Measurements from ENCODE around the gene CPED1.

CPED1 gene

DNA sequence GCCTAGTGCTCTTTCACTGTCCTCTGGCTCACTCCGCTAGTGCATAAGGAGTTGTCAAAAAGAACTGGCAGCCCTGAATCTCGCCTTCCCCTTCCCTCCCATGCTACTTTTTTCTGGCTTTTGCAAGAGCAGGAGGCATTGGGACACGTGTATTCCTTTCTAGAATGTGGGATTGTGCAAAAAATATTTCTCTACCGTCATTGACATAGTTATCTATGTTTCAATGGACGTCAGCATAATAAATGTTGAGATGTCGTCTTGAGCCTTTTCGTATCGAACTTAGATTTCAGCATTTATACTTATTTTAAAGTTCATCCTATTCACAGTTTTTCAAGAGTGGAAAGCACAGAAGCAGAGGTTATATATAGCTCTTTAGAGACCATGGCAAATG, 37.2 kb upstream of the CPED1 start:
- no peak for ATAC-seq
- TF ChIP-seq SNAI2 (CRISPR knock-in tag; IDR thresholded peaks at IDR 0.05), result no peak
- no peak for TF ChIP-seq CSDC2 (CRISPR knock-in tag; IDR thresholded peaks at IDR 0.05)
- TF ChIP-seq, protein P1, sequence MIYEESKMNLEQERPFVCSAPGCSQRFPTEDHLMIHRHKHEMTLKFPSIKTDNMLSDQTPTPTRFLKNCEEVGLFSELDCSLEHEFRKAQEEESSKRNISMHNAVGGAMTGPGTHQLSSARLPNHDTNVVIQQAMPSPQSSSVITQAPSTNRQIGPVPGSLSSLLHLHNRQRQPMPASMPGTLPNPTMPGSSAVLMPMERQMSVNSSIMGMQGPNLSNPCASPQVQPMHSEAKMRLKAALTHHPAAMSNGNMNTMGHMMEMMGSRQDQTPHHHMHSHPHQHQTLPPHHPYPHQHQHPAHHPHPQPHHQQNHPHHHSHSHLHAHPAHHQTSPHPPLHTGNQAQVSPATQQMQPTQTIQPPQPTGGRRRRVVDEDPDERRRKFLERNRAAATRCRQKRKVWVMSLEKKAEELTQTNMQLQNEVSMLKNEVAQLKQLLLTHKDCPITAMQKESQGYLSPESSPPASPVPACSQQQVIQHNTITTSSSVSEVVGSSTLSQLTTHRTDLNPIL (CRISPR knock-in tag; IDR thresholded peaks at IDR 0.05; ENCODE audit: low read depth), result no peak
- TF ChIP-seq ZNF8 (CRISPR knock-in tag; IDR thresholded peaks at IDR 0.05), result no peak
- no peak for TF ChIP-seq ZFP3 (CRISPR knock-in tag; IDR thresholded peaks at IDR 0.05)
- TF ChIP-seq TCF4 (CRISPR knock-in tag; IDR thresholded peaks at IDR 0.05; ENCODE audit: borderline replicate concordance), result no peak
- TF ChIP-seq ARNTL (CRISPR knock-in tag; IDR thresholded peaks at IDR 0.05; ENCODE audit: borderline replicate concordance, low read depth), result no peak
- TF ChIP-seq POU6F1 (CRISPR knock-in tag; IDR thresholded peaks at IDR 0.05; ENCODE audit: borderline replicate concordance, low read depth), result no peak
- TF ChIP-seq PPARA (CRISPR knock-in tag; IDR thresholded peaks at IDR 0.05; ENCODE audit: borderline replicate concordance), result no peak
- no peak for TF ChIP-seq TSHZ2 (CRISPR knock-in tag; IDR thresholded peaks at IDR 0.05)
- no peak for TF ChIP-seq GLIS3 (CRISPR knock-in tag; IDR thresholded peaks at IDR 0.05)
- no peak for TF ChIP-seq ESRRG (CRISPR knock-in tag; IDR thresholded peaks at IDR 0.05)
- TF ChIP-seq ZNF565 (CRISPR knock-in tag; conservative IDR thresholded peaks at IDR 0.05; ENCODE audit: low read depth), result no peak
- no peak for TF ChIP-seq ZNF70 (CRISPR knock-in tag; IDR thresholded peaks at IDR 0.05)

DNA sequence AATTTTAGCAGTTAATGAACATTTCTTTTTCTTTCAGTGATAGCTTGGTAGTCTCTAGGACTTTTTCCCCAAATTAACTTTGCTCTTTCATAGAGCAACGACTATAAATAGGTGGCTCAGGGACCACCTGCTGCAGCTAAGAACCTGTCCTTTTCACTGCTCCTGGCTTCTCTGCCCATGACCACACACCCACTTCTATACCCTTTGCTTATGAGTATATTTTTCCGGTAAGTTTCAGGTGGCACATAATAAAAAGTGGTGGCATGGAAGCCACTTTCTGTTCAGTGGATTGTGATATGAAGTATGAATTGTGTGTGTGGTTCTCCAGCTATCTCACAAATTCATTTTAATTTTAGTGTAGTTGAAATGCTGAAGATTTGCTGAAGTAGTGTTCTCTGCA, 36.7 kb upstream of the CPED1 start:
- no peak for TF ChIP-seq ZNF565 (CRISPR knock-in tag; conservative IDR thresholded peaks at IDR 0.05; ENCODE audit: low read depth)
- TF ChIP-seq CSRNP3 (CRISPR knock-in tag; IDR thresholded peaks at IDR 0.05), result no peak
- no peak for TF ChIP-seq ZNF8 (CRISPR knock-in tag; IDR thresholded peaks at IDR 0.05)
- TF ChIP-seq ZFP30 (CRISPR knock-in tag; IDR thresholded peaks at IDR 0.05), result no peak
- TF ChIP-seq PPARA (CRISPR knock-in tag; IDR thresholded peaks at IDR 0.05; ENCODE audit: borderline replicate concordance), result no peak
- no peak for TF ChIP-seq RARB (CRISPR knock-in tag; IDR thresholded peaks at IDR 0.05)
- no peak for TF ChIP-seq ISL1 (CRISPR knock-in tag; IDR thresholded peaks at IDR 0.05)
- no peak for TF ChIP-seq ESRRG (CRISPR knock-in tag; IDR thresholded peaks at IDR 0.05)
- TF ChIP-seq ZNF70 (CRISPR knock-in tag; IDR thresholded peaks at IDR 0.05), result no peak
- TF ChIP-seq, protein P1 (CRISPR knock-in tag; IDR thresholded peaks at IDR 0.05; ENCODE audit: low read depth), result no peak
- no peak for TF ChIP-seq SNAI2 (CRISPR knock-in tag; IDR thresholded peaks at IDR 0.05)
- TF ChIP-seq TCF4 (CRISPR knock-in tag; IDR thresholded peaks at IDR 0.05; ENCODE audit: borderline replicate concordance), result no peak
- no peak for TF ChIP-seq ZFP3 (CRISPR knock-in tag; IDR thresholded peaks at IDR 0.05)
- ATAC-seq, result no peak

- ATAC-seq, result no peak
- TF ChIP-seq ESRRG (CRISPR knock-in tag; IDR thresholded peaks at IDR 0.05) (no peak), ZFP3 (CRISPR knock-in tag; IDR thresholded peaks at IDR 0.05) (no peak), ZNF565 (CRISPR knock-in tag; conservative IDR thresholded peaks at IDR 0.05; ENCODE audit: low read depth) (no peak), POU6F1 (CRISPR knock-in tag; IDR thresholded peaks at IDR 0.05; ENCODE audit: borderline replicate concordance, low read depth) (no peak), CSRNP3 (CRISPR knock-in tag; IDR thresholded peaks at IDR 0.05) (no peak), SNAI2 (CRISPR knock-in tag; IDR thresholded peaks at IDR 0.05) (no peak)
- TF ChIP-seq, protein P2, sequence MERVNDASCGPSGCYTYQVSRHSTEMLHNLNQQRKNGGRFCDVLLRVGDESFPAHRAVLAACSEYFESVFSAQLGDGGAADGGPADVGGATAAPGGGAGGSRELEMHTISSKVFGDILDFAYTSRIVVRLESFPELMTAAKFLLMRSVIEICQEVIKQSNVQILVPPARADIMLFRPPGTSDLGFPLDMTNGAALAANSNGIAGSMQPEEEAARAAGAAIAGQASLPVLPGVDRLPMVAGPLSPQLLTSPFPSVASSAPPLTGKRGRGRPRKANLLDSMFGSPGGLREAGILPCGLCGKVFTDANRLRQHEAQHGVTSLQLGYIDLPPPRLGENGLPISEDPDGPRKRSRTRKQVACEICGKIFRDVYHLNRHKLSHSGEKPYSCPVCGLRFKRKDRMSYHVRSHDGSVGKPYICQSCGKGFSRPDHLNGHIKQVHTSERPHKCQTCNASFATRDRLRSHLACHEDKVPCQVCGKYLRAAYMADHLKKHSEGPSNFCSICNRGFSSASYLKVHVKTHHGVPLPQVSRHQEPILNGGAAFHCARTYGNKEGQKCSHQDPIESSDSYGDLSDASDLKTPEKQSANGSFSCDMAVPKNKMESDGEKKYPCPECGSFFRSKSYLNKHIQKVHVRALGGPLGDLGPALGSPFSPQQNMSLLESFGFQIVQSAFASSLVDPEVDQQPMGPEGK (CRISPR knock-in tag; IDR thresholded peaks at IDR 0.05; ENCODE audit: borderline replicate concordance), result no peak
These were observed 32.8 kb upstream of the CPED1 start for GRCh38 chr7:120955577-120956149.

Measured in SK-N-SH treated with all-trans-retinoic acid at 6 μM for 48 hours (cell line).